GM21825 (cell line): ENCODE results near the gene TBC1D4.

Experiments used
- ATAC-seq: cut with Tn5 transposase; IDR thresholded peaks from one replicate; pipeline ENCODE4 v1.9.1; 2021; ENCODE audit warnings: mild to moderate bottlenecking, moderate library complexity; ENCODE audit not compliant: unreplicated experiment

The TBC1D4 gene

GRCh38 chr13:75482070-75482819 is at the start of gene TBC1D4:
Gene TBC1D4 (minus strand): TSS chr13:75482169. CDS start chr13:75481767, 402 bp downstream.
- ATAC-seq = peak; percentile 75

GRCh38 chr13:75530549-75530961 is 48.6 kb upstream of the TBC1D4 start:
- peak; percentile 54 for ATAC-seq

GRCh38 chr13:75521956-75522355 is 40.0 kb upstream of the TBC1D4 start:
- no peak for ATAC-seq

GRCh38 chr13:75518439-75519088 is 36.6 kb upstream of the TBC1D4 start:
- ATAC-seq = no peak

- no peak for ATAC-seq
These were observed 32.4 kb upstream of the TBC1D4 start for GRCh38 chr13:75514080-75514995.

- no peak for ATAC-seq
These were observed 31.3 kb upstream of the TBC1D4 start for GRCh38 chr13:75513271-75513670.

GRCh38 chr13:75512253-75512652 is 30.3 kb upstream of the TBC1D4 start:
- peak; percentile 94 for ATAC-seq

GRCh38 chr13:75511051-75511625 is 29.2 kb upstream of the TBC1D4 start:
- ATAC-seq = no peak

GRCh38 chr13:75508002-75508548 is 26.1 kb upstream of the TBC1D4 start:
- no peak for ATAC-seq

GRCh38 chr13:75507027-75508001 is 25.3 kb upstream of the TBC1D4 start:
- ATAC-seq = no peak

- ATAC-seq = no peak
These were observed 24.0 kb upstream of the TBC1D4 start for GRCh38 chr13:75506018-75506417.

GRCh38 chr13:75505327-75505726 is 23.4 kb upstream of the TBC1D4 start:
- no peak for ATAC-seq

GRCh38 chr13:75495938-75496337 is 14.0 kb upstream of the TBC1D4 start:
- ATAC-seq = no peak

GRCh38 chr13:75494491-75494890 is 12.5 kb upstream of the TBC1D4 start:
- ATAC-seq = no peak

GRCh38 chr13:75493156-75493555 is 11.2 kb upstream of the TBC1D4 start:
- ATAC-seq = no peak

- ATAC-seq = no peak
These were observed 10.4 kb upstream of the TBC1D4 start for GRCh38 chr13:75492389-75492788.

GRCh38 chr13:75491376-75491775 is 9.4 kb upstream of the TBC1D4 start:
- ATAC-seq = no peak

GRCh38 chr13:75489502-75490263 is 7.7 kb upstream of the TBC1D4 start:
- ATAC-seq = peak; percentile 85
